HG03460 (cell line): Measurements from ENCODE around the gene ARF3.
A peak's percentile ranks its signal among the peaks of the same experiment; 100 is the strongest.

Experiments used
- ATAC-seq: cut with Tn5 transposase; IDR thresholded peaks from one replicate; pipeline ENCODE4 v1.9.1; 2021; ENCODE audit not compliant: unreplicated experiment

Gene ARF3

GRCh38 chr12:48982397-48983080 is 25.3 kb upstream of the ARF3 start:
- no peak for ATAC-seq

GRCh38 chr12:48981757-48982157 is 24.5 kb upstream of the ARF3 start:
- no peak for ATAC-seq

- ATAC-seq = no peak
Observed at GRCh38 chr12:48980953-48981756, 23.9 kb upstream of the ARF3 start.

- no peak for ATAC-seq
Observed at GRCh38 chr12:48980389-48980952, 23.2 kb upstream of the ARF3 start.

- no peak for ATAC-seq
Observed at GRCh38 chr12:48979602-48980388, 22.5 kb upstream of the ARF3 start.

GRCh38 chr12:48978741-48979601 is 21.7 kb upstream of the ARF3 start:
- ATAC-seq = no peak

- no peak for ATAC-seq
Observed at GRCh38 chr12:48978291-48978740, 21.0 kb upstream of the ARF3 start, which contains the start of gene WNT1. Gene WNT1, plus strand, starts transcription at chr12:48978322. Its CDS starts 329 bp downstream, at chr12:48978651.

GRCh38 chr12:48977290-48978281 is 20.3 kb upstream of the ARF3 start:
- ATAC-seq = peak; percentile 45

- ATAC-seq = no peak
Observed at GRCh38 chr12:48973941-48974673, 16.8 kb upstream of the ARF3 start.

GRCh38 chr12:48973531-48973930 is 16.2 kb upstream of the ARF3 start:
- no peak for ATAC-seq

GRCh38 chr12:48972952-48973483 is 15.7 kb upstream of the ARF3 start:
- ATAC-seq = no peak

- ATAC-seq = no peak
Observed at GRCh38 chr12:48972213-48972951, 15.1 kb upstream of the ARF3 start.

GRCh38 chr12:48970702-48971334 is 13.5 kb upstream of the ARF3 start:
- no peak for ATAC-seq

GRCh38 chr12:48969833-48970701 is 12.8 kb upstream of the ARF3 start:
- no peak for ATAC-seq

GRCh38 chr12:48969160-48969771 is 12.0 kb upstream of the ARF3 start:
- no peak for ATAC-seq
